GM23248 (cell line): Measurements from ENCODE around the gene HEATR5B. TPM values are rescaled to one million over a fixed set of nuclear protein-coding genes. Genes with fewer than 3 reads are reported as not detected.

Experiments
- DNase-seq: peaks from one replicate; pipeline ENCODE4 v3.0.0-alpha.2; 2015
- H2AFZ ChIP-seq: fragments of 200-600 bp; sonication (generic); 2 replicates; pipeline ENCODE4 v1.6.1; 2016; ENCODE audit warnings: antibody characterized with exemption
- H3F3A ChIP-seq: fragments of 200-600 bp; sonication (generic); 2 replicates; pipeline ENCODE4 v1.6.1; 2016; ENCODE audit warnings: mild to moderate bottlenecking, antibody characterized with exemption, mixed run types; ENCODE audit not compliant: insufficient read depth
- H3K27ac ChIP-seq: fragments of 200-600 bp; sonication (generic); 2 replicates; pipeline ENCODE4 v1.5.1; 2016; ENCODE audit warnings: mild to moderate bottlenecking
- H3K27me3 ChIP-seq: fragments of 200-600 bp; sonication (generic); replicated peaks from 2 replicates; pipeline ENCODE4 v1.6.1; 2016; ENCODE audit warnings: mild to moderate bottlenecking; ENCODE audit not compliant: insufficient read depth
- H3K36me3 ChIP-seq: fragments of 200-600 bp; sonication (generic); 2 replicates; pipeline ENCODE4 v1.6.1; 2016; ENCODE audit warnings: low read depth, mild to moderate bottlenecking
- H3K4me1 ChIP-seq: fragments of 200-600 bp; sonication (generic); 2 replicates; pipeline ENCODE4 v1.6.1; 2016; ENCODE audit warnings: mild to moderate bottlenecking; ENCODE audit not compliant: insufficient read depth
- H3K4me2 ChIP-seq: fragments of 200-600 bp; sonication (generic); one replicate; pipeline ENCODE4 v1.6.1; 2016; ENCODE audit warnings: mild to moderate bottlenecking; ENCODE audit not compliant: unreplicated experiment
- H3K4me3 ChIP-seq: fragments of 200-600 bp; sonication (generic); 2 replicates; pipeline ENCODE4 v1.5.1; 2016; ENCODE audit warnings: mild to moderate bottlenecking
- H3K79me2 ChIP-seq: fragments of 200-600 bp; sonication (generic); 2 replicates; pipeline ENCODE4 v1.6.1; 2016; ENCODE audit warnings: mild to moderate bottlenecking; ENCODE audit not compliant: insufficient read depth
- H3K9ac ChIP-seq: fragments of 200-600 bp; sonication (generic); 2 replicates; pipeline ENCODE4 v1.6.1; 2016; ENCODE audit warnings: mild to moderate bottlenecking
- H3K9me2 ChIP-seq: fragments of 200-600 bp; sonication (generic); 2 replicates; pipeline ENCODE4 v1.6.1; 2016; ENCODE audit warnings: mixed run types, mild to moderate bottlenecking, moderate library complexity; ENCODE audit not compliant: insufficient read depth
- H3K9me3 ChIP-seq: fragments of 200-600 bp; sonication (generic); one replicate; pipeline ENCODE4 v1.6.1; 2017; ENCODE audit warnings: low read depth
- H4K20me1 ChIP-seq: fragments of 200-600 bp; sonication (generic); 2 replicates; pipeline ENCODE4 v1.6.0; 2016; ENCODE audit not compliant: insufficient read depth
- EZH2 ChIP-seq: fragments of 200-600 bp; sonication (generic); IDR thresholded peaks from 2 replicates; pipeline ENCODE4 v1.6.1; 2018; ENCODE audit warnings: antibody characterized with exemption, mild to moderate bottlenecking; ENCODE audit not compliant: insufficient read depth, poor library complexity, severe bottlenecking
- EZH2phosphoT487 ChIP-seq: fragments of 200-600 bp; sonication (generic); IDR thresholded peaks from 2 replicates; pipeline ENCODE4 v1.6.1; 2018; ENCODE audit warnings: antibody characterized with exemption, moderate library complexity, mild to moderate bottlenecking, low read depth; ENCODE audit not compliant: insufficient read depth
- WGBS, 2 experiments: methylation state at CpG; one replicate each; pipeline ENCODE4 v1.1.6; 2015 to 2017; ENCODE audit warnings: low lambda C conversion rate in 2 of 2, low coverage in 1 of 2; ENCODE audit errors: missing lambda C conversion rate in 2 of 2; 5-methylcytosine and 5-hydroxymethylcytosine counted together
- in situ Hi-C: fragments of 300-500 bp; cut with MboI; formaldehyde crosslinking; loops from 2 replicates; pipeline ENCODE4 v1.15.0; 2020
- polyA plus RNA-seq: library from polyadenylated mRNA; unstranded; fragments of >200 nt; fragmentation: Nextera tagmentation; extraction: Ambion mirVana; gene quantifications from 2 replicates; pipeline ENCODE4 v1.2.1, GENCODE V29; 2016
- total RNA-seq: library from RNA; depleted of rRNA; stranded (reverse); fragments of >200 nt; shearing (Covaris generic); gene quantifications from 2 replicates; pipeline ENCODE4 v1.2.3, GENCODE V29; 2014

The HEATR5B gene
- total and polyA plus RNA-seq, 2 experiments from 2014 or later = 5.3 to 17.0 TPM

DNA sequence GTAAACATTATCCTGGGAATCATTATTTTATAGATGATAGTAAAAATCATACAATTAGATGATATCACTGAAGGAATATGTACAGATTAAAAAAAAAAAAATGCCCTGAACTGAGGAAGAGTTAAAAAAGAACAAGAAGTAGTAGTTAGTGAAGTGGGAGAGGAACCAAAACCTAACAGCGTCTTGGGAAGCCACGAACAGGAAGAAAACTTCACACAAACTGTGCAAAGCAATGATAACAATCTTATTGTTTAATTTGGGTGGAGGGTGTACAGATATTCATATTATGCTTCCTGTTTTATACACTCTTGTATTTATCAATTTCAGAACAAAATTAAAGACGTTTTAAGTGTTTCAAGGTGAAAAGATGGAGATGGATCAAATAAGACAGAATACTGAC lies 3.5 kb downstream of the HEATR5B start:
- H3F3A ChIP-seq = peaks cover 10% of the 10 kb centered on the region
- H3K9me3 ChIP-seq = no peaks in the 10 kb centered on the region
- H3K4me3 ChIP-seq = no peak overlapping the region
- in situ Hi-C loops = no loop called here
- H4K20me1 ChIP-seq = no peaks in the 10 kb centered on the region
- no peaks in the 10 kb centered on the region for H3K27me3 ChIP-seq
- no peak overlapping the region for H3K4me2 ChIP-seq
- no peak overlapping the region for H3K27ac ChIP-seq
- no peak overlapping the region for H2AFZ ChIP-seq
- peaks cover 34% of the 10 kb centered on the region for H3K36me3 ChIP-seq
- peaks cover 19% of the 10 kb centered on the region for H3K4me1 ChIP-seq
- DNase-seq = no peak
- TF ChIP-seq EZH2 (no peak), EZH2phosphoT487 (no peak)
- WGBS, 2 experiments = 75 to 79% methylated on average over 3 of the region's 3 CpGs
- H3K9ac ChIP-seq = no peak overlapping the region
- H3K79me2 ChIP-seq = peaks cover 64% of the 10 kb centered on the region
- no peaks in the 10 kb centered on the region for H3K9me2 ChIP-seq

DNA sequence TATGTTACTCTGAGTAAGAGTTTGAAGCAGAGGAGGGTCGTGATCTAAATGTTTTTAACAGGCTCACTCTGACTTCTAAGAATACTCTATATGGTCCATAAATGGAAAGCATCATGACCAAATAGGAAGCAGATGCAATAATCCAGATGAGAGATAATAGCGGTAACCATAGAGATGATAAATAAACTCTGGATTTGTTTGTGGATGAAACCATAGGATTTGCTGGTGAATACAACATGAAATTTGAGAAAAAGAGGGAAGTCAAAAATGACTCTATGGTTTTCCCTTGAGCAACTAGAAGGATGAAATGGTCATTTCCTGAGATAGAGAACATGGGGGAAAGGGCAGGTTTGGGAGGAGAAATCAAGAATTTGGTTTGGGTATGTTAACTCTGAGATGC lies 3.9 kb downstream of the HEATR5B start:
- Histone ChIP-seq H2AFZ (no peak overlapping the region), H4K20me1 (no peaks in the 10 kb centered on the region), H3K36me3 (peaks cover 38% of the 10 kb centered on the region), H3K9me3 (no peaks in the 10 kb centered on the region), H3K4me2 (no peak overlapping the region), H3K4me1 (peaks cover 14% of the 10 kb centered on the region), H3K27ac (no peak overlapping the region), H3K9ac (no peak overlapping the region), H3K27me3 (no peaks in the 10 kb centered on the region), H3K79me2 (peaks cover 64% of the 10 kb centered on the region), H3K9me2 (no peaks in the 10 kb centered on the region), H3K4me3 (no peak overlapping the region), H3F3A (peaks cover 6% of the 10 kb centered on the region)
- in situ Hi-C loops = no loop called here
- no peak for TF ChIP-seq EZH2
- no peak for TF ChIP-seq EZH2phosphoT487
- peak; percentile 14 for DNase-seq
- WGBS, 2 experiments = 59 to 64% methylated on average over 2 of the region's 2 CpGs

DNA sequence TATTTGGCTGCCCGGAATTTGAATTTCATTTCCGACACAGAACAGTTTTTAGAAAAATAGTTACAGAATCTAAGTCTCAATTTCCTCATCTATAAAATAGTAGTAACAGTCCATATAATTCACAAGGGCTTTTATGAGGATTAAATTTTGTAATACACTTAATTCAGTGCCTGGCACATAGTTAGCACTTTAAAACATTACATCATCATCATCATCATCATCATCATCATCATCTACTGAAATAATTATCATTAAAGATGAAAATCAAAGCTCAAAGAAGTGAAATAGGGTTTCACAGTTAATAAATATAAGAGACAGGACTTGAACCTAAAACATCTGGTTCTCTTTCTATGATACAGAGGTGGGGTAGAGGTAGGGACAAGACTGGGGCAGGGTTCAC lies 13.2 kb downstream of the HEATR5B start:
- DNase-seq = no peak
- Histone ChIP-seq H3K27me3 (no peaks in the 10 kb centered on the region), H3K9me2 (no peaks in the 10 kb centered on the region), H3K27ac (no peak overlapping the region), H3K4me1 (no peaks in the 10 kb centered on the region), H2AFZ (no peak overlapping the region), H3K4me3 (no peak overlapping the region), H3K36me3 (peaks cover 65% of the 10 kb centered on the region), H3K79me2 (0 out of 2 replicates have a peak, but pooled peaks cover 3% of the 10 kb centered on the region), H3K4me2 (no peak overlapping the region), H4K20me1 (no peaks in the 10 kb centered on the region), H3F3A (no peaks in the 10 kb centered on the region), H3K9me3 (no peaks in the 10 kb centered on the region), H3K9ac (no peak overlapping the region)
- in situ Hi-C loops = no loop called here
- no peak for TF ChIP-seq EZH2phosphoT487
- TF ChIP-seq EZH2 = no peak
- 95 to 97% methylated on average over 2 of the region's 2 CpGs for WGBS, 2 experiments

DNA sequence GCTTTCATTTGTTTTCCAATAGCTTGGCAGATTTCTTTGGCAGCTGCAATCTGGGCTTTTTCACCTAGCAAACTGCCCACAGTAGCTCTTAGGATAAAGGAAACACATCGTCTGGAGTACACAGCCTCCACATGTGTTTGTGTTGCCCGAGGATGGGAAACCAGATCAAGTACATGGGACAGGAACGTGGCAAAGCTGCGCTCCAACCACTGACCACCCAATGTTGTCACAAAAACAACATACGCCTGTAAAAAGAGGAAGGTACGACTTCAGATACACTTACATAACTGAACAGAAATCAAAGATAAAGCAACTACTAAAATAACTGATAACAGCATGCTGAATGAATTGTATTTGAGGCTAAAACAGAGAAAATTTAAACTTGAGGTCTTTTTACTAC lies 15.5 kb downstream of the HEATR5B start:
- Histone ChIP-seq H3K79me2 (0 out of 2 replicates have a peak, but pooled peaks cover 3% of the 10 kb centered on the region), H3F3A (no peaks in the 10 kb centered on the region), H3K9me3 (no peaks in the 10 kb centered on the region), H3K9me2 (no peaks in the 10 kb centered on the region), H3K36me3 (peaks cover 68% of the 10 kb centered on the region), H3K4me3 (no peak overlapping the region), H3K4me1 (no peaks in the 10 kb centered on the region), H4K20me1 (no peaks in the 10 kb centered on the region), H3K4me2 (no peak overlapping the region), H3K27me3 (no peaks in the 10 kb centered on the region), H2AFZ (no peak overlapping the region), H3K9ac (no peak overlapping the region), H3K27ac (no peak overlapping the region)
- WGBS, 2 experiments = 81 to 90% methylated on average over 6 of the region's 6 CpGs
- in situ Hi-C loops = no loop called here
- TF ChIP-seq EZH2 = no peak
- TF ChIP-seq EZH2phosphoT487 = no peak
- DNase-seq = no peak

DNA sequence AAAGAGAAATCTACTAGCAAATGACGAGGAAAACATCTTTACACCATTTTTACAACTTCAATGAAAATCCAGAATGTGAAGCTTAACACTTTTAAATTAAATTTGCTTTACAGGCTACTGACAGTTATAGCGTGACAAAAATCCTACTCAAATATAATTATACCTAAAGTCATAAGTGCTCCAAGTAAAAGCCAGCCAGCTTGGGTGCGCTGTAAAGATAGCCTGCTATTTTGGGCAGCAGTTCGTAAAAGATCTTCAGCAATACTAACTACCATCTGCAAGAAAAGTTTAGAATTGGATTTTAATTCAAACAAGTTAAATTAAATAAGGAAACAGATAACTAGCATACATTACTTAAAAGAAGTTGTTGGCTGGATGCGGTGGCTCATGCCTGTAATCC lies 22.4 kb downstream of the HEATR5B start:
- Histone ChIP-seq H3K4me3 (no peak overlapping the region), H3K9me3 (no peaks in the 10 kb centered on the region), H3K4me1 (no peaks in the 10 kb centered on the region), H3K27ac (no peak overlapping the region), H3K79me2 (no peaks in the 10 kb centered on the region), H3K36me3 (peaks cover 46% of the 10 kb centered on the region), H3K9ac (no peak overlapping the region), H2AFZ (no peak overlapping the region), H3K27me3 (no peaks in the 10 kb centered on the region), H3K4me2 (no peak overlapping the region), H4K20me1 (no peaks in the 10 kb centered on the region), H3K9me2 (no peaks in the 10 kb centered on the region), H3F3A (no peaks in the 10 kb centered on the region)
- DNase-seq = no peak
- in situ Hi-C loops = no loop called here
- TF ChIP-seq EZH2phosphoT487 = no peak
- no peak for TF ChIP-seq EZH2
- 97 to 98% methylated on average over 5 of the region's 5 CpGs for WGBS, 2 experiments
